Right lobe of liver (tissue), 4 donors: Measurements from ENCODE around the gene ZNF433.

Source experiments
- CTCF ChIP-seq, 4 donors: fragments of 200-600 bp in 3 of 4; fragments of 450-650 bp in 1 of 4; IDR thresholded peaks; one replicate each; pipeline versions ENCODE4 v1.5.1 to v1.8.0; 2016 to 2022; ENCODE audit warnings: antibody characterized with exemption in 4 of 4, mild to moderate bottlenecking in 2 of 4
- POLR2A ChIP-seq: fragments of 450-650 bp; IDR thresholded peaks from one replicate; pipeline ENCODE4 v1.6.1; 2017; ENCODE audit warnings: antibody characterized with exemption, mild to moderate bottlenecking
- donor health status: DM: no; HTN: no; CAD: no.
- donor health status: DM: no; HTN: no; CAD: no.
- donor health status: DM: no; HTN: yes; CAD: no.

DNA sequence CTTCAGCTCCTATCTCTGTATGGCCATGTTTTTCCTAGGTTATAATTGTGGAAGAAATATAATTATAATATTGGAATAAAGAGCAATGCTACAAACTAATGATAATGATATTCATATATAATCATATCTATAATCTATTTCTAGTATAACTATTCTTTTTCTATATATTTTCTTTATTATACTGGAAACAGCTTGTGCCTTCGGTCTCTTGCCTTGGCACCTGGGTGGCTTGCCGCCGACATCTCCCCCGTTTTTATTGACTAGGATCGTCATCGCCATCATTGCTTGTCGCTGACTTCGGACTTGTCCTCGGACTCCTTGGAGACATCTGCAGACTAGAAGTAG is 46.4 kb downstream of the ZNF433 start:
- TF ChIP-seq POLR2A: no peak
- no peak for TF ChIP-seq CTCF (IDR thresholded peaks at IDR 0.05)
